Measurements from ENCODE around the gene KRT15. TPM values are rescaled to one million over a fixed set of nuclear protein-coding genes. Genes with fewer than 3 reads are reported as not detected.

KRT15 gene
- total and polyA plus RNA-seq, 2 of the 4 experiments (the other 2 are of a cell fraction): 2.9 to 5.3 TPM

DNA sequence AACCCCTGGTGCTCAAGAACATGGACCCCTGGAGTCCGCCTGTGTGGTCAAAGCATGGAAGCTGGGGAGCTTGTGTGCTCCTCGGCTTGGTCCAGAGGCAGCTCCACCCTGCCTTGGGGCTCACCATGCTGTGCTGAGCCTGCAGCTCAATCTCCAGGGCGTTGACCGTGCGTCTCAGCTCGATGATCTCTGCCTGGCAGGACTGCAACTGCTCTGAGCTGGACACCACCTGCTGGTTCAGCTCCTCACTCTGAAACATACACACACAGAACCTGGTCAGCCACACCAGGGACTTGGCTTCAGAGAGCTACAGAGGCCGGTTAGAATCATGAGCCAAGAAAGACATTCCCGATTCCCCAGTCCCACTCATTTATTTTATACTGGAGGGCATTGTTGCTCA, 40.5 kb downstream of the KRT15 start:
- no TSS peak for BruUV-seq (replicated peaks)
- Histone ChIP-seq H4K8ac (ENCODE audit: low read depth in 2 of 2, low read length in 2 of 2) (no peak overlapping the region), H2AK5ac (ENCODE audit: low read depth, low read length) (0 out of 2 replicates have a peak overlapping the region, but pooled peaks have one; percentile 51), H3K18ac (ENCODE audit: low read depth, low read length) (no peak overlapping the region), H3K36me3 (ENCODE audit: control insufficient read depth, insufficient read depth, low read length) (no peaks in the 10 kb centered on the region), H2AFZ (replicated peaks; ENCODE audit: low read length, poor library complexity) (no peak overlapping the region), H3K23ac (ENCODE audit: low read depth, low read length) (no peak overlapping the region), H2AK9ac (replicated peaks; ENCODE audit: low read depth, low read length, poor library complexity) (no peak overlapping the region), H2BK5ac (ENCODE audit: low read depth, low read length, poor library complexity, severe bottlenecking) (no peak overlapping the region), H3K79me1 (ENCODE audit: low read depth in 1 of 2, low read length in 2 of 2) (no peaks in the 10 kb centered on the region), H3K4ac (ENCODE audit: low read depth, low read length) (no peak overlapping the region), H3K9me3 (ENCODE audit: control insufficient read depth, insufficient read depth, low read length) (peaks cover 2% of the 10 kb centered on the region; the same call in 1 of the 2 replicates), H4K91ac (ENCODE audit: insufficient read depth, low read depth, low read length) (no peak overlapping the region), H4K20me1 (ENCODE audit: insufficient read depth, low read length) (no peaks in the 10 kb centered on the region), H3K4me1 (ENCODE audit: control insufficient read depth, insufficient read depth, low read length) (no peaks in the 10 kb centered on the region), H3K9me1 (ENCODE audit: insufficient read depth, low read length) (peaks cover 3% of the 10 kb centered on the region; the same call in 1 of the 2 replicates), H3K14ac (replicated peaks; ENCODE audit: low read depth, low read length) (no peak overlapping the region), H2BK15ac (ENCODE audit: low read depth, low read length) (no peak overlapping the region), H3K56ac (ENCODE audit: extremely low read depth, insufficient read depth, low read length) (no peak overlapping the region), H3K4me2 (ENCODE audit: low read depth, low read length) (no peak overlapping the region), H2BK120ac (ENCODE audit: low read depth, low read length) (no peak overlapping the region), H3K27ac (ENCODE audit: insufficient read depth, low read length) (no peak overlapping the region), H3K9ac (ENCODE audit: low read depth, low read length) (no peak overlapping the region), H3K27me3 (ENCODE audit: control insufficient read depth, insufficient read depth, low read length) (peaks cover 16% of the 10 kb centered on the region), H2BK20ac (ENCODE audit: low read depth, low read length) (no peak overlapping the region), H3K4me3 (ENCODE audit: insufficient read depth, low read depth, low read length) (no peak overlapping the region), H4K5ac (ENCODE audit: low read depth, low read length) (no peak overlapping the region)
- 88% methylated on average over 6 of the region's 8 CpGs; no CpG with 5 or more reads in 1 of the 2 experiments for WGBS, 2 experiments (ENCODE audit: extremely low coverage in 2 of 2, insufficient read length in 1 of 2)
- TF ChIP-seq BHLHE40 (IDR thresholded peaks at IDR 0.05; ENCODE audit: low read depth, low read length): no peak
- TF ChIP-seq, protein P1, sequence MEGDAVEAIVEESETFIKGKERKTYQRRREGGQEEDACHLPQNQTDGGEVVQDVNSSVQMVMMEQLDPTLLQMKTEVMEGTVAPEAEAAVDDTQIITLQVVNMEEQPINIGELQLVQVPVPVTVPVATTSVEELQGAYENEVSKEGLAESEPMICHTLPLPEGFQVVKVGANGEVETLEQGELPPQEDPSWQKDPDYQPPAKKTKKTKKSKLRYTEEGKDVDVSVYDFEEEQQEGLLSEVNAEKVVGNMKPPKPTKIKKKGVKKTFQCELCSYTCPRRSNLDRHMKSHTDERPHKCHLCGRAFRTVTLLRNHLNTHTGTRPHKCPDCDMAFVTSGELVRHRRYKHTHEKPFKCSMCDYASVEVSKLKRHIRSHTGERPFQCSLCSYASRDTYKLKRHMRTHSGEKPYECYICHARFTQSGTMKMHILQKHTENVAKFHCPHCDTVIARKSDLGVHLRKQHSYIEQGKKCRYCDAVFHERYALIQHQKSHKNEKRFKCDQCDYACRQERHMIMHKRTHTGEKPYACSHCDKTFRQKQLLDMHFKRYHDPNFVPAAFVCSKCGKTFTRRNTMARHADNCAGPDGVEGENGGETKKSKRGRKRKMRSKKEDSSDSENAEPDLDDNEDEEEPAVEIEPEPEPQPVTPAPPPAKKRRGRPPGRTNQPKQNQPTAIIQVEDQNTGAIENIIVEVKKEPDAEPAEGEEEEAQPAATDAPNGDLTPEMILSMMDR (conservative IDR thresholded peaks at IDR 0.05; ENCODE audit: low read depth, low read length): no peak
- TF ChIP-seq POLR2A (IDR thresholded peaks at IDR 0.05; ENCODE audit: low read depth, low read length): no peak
- TF ChIP-seq RFX5 (IDR thresholded peaks at IDR 0.05; ENCODE audit: low read depth, low read length): no peak
- no peak for TF ChIP-seq SMC3 (IDR thresholded peaks at IDR 0.05; ENCODE audit: low read depth, low read length)
- TF ChIP-seq RAD21 (IDR thresholded peaks at IDR 0.05; ENCODE audit: low read length): no peak
- TF ChIP-seq CHD1 (IDR thresholded peaks at IDR 0.05; ENCODE audit: low read depth, low read length): no peak
- no peak for TF ChIP-seq NFE2L2 (IDR thresholded peaks at IDR 0.05; ENCODE audit: low read depth, low read length)
- ATAC-seq (ENCODE audit: low read depth) (no peak), DNase-seq (no peak)
- intact Hi-C loops (cut with micrococcal nuclease): no loop called here
- POLR2A ChIA-PET (ENCODE audit: unreplicated experiment): no interaction called here
- dilution Hi-C loops (cut with HindIII; ENCODE audit: low sequenced_read_pairs, unreplicated experiment): no loop called here
- in situ Hi-C loops (cut with MboI; ENCODE audit: low sequenced_read_pairs): no loop called here
- CTCF ChIA-PET: no interaction called here
